ENCODE data around the gene ROCK1.
"Not testable (repeated sequence)": the region's sequence is repeated elsewhere in the genome, so short reads cannot be mapped to it uniquely, and the experiment has no call there.

ROCK1 gene

DNA sequence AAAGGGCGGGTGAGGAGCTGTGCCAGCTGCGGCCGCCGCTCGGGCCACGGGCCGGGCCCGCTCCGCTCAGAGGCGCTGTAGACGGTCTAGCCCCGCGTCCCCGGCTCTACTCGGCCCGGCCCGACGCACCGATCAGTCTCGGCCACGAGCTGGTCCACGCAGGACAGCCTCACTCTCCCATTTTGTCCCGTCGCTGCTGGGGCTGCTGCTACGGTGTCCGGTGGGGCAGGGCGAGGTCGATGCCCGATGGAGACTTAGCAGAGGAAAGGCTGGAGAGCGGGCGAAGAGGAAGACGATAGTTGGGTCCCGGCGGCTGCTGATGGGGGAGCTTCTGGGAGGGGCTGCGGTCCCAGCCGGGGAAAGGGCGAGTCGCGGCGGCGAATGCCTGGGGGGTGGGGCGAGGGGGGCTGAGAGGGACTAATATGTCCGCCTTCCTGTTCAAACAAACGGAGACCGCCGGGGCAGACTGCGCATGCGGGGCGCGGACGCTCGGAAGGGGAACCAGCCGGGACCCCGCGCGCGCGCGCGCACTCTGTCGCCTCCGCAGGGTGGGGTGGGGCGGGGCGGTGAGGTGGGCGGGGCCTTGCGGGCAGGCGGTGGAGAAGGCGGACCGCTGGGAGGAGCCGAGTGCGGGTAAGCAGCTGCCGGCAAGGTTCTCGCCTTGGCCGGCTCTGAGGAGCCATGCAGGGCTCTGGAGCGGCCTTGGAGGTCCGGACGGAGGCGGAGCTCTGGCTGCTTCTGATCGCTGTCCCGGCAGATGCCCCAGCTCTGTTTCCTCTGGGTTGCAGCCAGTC lies at the start of gene ROCK1:
TSS of gene ROCK1 (minus strand) at position 468 of the 794 bp plus-strand sequence. CDS start 903 bp downstream, outside the sequence.
- DNase-seq (ENCODE audit: extremely low read depth in 1 of 2, low read depth in 1 of 2): peak; percentile 98

DNA sequence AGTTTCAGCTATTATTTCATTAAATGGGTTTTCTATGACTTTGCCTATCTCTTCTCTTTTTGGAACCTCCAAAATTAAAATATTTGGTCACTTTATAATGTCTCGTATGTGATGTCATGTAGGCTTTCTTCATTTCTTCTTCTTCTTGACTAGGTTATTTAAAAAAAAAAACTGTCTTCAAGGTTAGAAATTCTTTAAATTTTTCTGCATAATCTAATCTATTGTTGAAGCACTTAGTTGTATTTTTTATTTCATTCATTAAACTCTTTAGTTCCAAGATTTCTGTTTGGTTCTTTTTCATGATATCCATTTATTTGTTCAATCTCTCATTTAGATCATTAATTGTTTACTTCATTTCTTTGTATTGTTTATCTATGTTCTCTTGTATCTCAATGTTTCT lies 43.8 kb upstream of the ROCK1 start:
- DNase-seq (ENCODE audit: extremely low read depth in 1 of 2, low read depth in 1 of 2): no peak

DNA sequence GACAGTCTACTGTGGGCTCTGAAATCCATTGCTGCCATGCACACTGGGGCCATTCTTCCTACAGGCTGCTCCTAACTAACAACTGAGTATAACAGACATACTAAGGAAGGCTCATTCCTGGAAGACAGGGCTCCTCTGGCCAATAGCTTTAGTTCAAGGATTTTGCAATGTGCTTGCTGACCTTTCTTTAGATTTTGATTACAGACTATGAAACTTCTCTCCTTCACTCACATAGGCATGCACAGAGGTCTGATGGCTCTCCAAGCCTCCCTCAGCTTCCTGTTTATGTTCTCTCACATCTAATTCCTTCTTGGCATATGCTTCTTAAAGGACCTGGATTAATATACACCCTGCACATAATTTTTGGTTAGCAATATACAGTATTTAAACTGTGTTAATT lies 34.4 kb upstream of the ROCK1 start:
- DNase-seq (ENCODE audit: extremely low read depth in 1 of 2, low read depth in 1 of 2): no peak

DNA sequence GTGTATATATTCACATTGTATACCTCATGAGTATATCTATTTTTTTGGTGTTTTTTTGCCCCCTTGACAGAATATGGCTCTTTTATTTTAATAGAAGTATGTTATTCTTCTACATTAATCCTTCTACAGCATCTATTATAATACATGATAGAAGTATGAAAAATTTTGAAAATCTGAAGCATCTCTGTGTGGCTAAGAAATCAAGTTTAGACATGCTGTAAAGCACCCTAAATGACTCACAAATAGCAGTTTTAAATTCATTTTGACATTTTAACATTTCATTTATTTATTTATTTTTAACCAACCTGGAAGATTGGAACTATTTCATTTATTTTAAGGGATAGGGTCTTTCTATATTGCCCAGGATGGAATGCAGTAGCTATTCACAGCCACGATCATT lies 33.8 kb upstream of the ROCK1 start:
- DNase-seq (ENCODE audit: extremely low read depth in 1 of 2, low read depth in 1 of 2): no peak

DNA sequence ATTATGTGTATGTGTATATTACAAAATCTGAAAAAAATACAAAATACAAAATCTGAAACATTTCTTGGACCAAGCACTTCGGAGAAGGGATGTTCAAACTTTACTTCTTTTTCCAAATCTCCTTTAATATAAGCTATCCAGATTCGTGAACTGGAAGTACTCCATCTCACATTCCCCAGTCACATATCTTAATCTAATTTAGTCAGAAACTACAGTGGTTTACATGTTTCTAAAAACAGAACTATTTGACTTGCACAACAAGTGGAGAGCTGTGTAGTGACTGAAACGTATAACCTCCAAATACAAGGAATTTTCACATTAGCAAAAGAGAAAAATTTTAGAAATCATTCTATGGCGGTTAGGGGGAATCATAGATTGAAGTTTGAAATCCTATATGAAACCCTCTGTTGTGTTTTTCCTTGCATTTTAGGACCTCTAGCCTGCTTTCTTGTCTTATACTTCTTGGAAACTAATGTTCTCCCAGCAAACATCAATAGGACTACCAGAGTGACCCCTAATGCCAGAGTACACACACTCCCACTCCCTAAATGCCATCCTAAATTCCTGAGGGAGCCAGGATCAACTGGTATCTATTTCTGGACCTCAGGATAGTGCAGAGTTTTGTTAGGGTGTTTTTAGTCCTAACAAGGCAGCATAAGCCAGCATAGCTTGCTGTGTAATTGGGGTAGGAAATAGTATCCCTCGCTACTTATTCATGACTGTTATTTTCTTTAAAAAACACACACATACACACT lies 30.2 kb upstream of the ROCK1 start:
- no peak for DNase-seq (ENCODE audit: extremely low read depth in 1 of 2, low read depth in 1 of 2)

DNA sequence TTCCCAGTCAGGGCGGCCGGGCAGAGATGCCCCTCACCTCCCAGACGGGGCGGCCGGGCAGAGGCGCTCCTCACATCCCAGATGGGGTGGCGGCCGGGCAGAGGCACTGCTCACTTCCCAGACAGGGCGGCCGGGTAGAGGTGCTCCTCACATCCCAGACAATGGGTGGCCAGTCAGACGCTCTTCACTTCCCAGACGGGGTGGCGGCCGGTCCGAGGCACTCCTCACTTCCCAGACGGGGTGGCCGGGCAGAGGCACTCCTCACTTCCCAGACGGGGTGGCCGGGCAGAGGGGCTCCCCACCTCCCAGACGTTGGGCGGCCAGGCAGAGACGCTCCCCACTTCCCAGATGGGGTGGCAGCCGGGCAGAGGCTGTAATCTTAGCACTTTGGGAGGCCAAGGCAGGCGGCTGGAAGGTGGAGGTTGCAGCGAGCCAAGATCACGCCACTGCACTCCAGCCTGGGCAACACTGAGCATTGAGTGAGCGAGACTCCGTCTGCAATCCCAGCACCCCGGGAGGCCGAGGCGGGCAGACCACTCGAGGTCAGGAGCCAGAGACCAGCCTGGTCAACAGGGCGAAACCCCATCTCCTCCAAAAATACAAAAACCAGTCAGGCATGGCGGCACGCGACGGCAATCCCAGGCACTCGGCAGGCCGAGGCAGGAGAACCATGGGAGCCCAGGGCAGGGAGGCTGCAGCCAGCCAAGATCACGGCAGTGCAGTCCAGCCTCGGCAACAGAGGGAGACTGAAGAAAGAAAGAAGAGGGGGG lies 26.3 kb upstream of the ROCK1 start:
- not testable (repeated sequence) for DNase-seq (ENCODE audit: extremely low read depth in 1 of 2, low read depth in 1 of 2)

DNA sequence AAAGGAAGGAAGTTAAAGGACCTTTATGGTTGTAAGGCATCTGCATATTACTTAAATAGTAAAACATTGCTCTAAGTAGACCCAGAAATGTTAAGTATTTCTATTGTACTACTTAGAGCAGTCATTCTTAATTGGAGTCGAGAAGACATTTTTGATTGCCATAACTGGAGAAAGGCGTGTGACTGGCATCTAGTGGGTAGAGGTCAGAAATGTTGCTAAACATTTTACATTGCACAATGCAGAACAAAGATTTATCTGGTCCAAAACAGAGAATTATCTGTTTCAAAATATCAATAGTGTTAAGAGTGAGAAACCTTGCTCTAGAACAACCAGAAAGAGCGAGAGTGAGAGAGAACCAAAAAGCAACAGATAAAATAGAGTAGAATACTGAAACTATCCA lies 23.3 kb upstream of the ROCK1 start:
- DNase-seq (ENCODE audit: extremely low read depth in 1 of 2, low read depth in 1 of 2): no peak

DNA sequence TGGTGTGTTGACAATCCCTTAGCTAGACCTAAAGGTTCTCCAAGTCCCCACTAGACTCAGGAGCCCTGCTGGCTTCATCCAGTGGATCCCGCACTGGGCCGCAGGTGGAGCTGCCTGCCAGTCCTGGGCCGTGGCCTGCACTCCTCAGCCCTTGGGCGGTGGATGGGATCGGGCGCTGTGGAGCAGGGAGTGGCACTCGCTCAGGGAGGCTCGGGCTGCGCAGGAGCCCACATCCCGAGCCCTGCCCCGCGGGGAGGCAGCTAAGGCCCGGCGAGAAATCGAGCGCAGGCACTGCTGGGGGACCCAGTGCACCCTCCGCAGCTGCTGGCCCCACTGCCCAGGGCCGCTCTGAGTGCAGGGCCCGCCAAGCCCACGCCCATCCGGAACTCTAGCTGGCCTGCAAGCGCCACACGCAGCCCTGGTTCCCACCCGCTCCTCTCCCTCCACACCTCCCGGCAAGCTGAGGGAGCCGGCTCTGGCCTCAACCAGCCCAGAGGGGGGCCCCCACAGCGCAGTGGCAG lies 20.8 kb upstream of the ROCK1 start:
- DNase-seq (ENCODE audit: extremely low read depth in 1 of 2, low read depth in 1 of 2): no peak

DNA sequence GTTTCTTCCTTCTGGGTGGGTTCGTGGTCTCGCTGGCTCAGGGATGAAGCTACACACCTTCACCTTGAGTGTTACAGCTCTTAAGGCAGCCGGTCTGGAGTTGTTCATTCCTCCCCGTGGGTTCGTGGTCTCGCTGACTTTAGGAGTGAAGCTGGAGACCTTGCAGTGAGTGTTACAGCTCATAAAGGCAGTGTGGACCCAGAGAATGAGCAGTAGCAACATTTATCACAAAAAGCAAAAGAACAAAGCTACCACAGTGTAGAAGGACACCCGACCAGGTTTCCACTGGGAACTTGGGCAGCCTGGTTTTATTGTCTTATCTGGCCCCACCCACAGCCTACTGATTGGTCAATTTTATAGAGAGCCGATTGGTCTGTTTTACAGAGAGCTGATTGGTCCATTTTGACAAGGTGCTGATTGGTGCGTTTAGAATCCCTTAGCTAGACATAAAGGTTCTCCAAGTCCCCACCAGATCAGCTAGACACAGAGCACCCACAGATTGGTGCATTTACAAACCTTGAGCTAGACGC lies 20.1 kb upstream of the ROCK1 start:
- no peak for DNase-seq (ENCODE audit: extremely low read depth in 1 of 2, low read depth in 1 of 2)

DNA sequence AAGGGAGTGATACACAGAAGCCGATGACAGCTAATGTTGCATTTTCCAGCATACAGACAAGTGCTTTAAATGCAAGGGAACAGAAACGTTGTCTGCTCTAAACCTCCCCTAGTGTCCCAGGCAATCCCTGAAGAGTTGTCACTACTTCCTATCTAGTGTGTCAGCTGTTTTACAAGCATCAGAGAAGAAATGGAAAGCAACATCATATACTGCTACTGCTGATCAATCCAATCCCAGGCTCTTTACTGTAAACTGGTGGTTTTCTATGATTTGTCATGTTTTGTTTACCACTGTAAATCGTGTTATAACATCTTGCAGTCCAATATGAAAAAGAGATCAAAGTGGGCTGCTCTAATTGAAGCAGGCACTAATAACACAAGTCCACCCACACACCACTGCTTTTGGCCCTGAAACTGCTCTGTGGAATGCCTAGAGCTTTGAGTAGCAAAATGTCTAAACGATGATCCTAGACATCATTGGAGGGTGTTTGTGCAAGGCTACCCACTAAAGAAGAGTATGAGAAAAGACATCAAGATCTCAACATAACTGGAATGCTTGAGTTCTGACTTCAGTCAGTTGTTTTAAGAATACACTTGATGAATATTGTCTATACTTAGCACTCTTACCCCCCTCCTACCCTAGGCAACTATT lies 18.1 kb upstream of the ROCK1 start:
- no peak for DNase-seq (ENCODE audit: extremely low read depth in 1 of 2, low read depth in 1 of 2)

DNA sequence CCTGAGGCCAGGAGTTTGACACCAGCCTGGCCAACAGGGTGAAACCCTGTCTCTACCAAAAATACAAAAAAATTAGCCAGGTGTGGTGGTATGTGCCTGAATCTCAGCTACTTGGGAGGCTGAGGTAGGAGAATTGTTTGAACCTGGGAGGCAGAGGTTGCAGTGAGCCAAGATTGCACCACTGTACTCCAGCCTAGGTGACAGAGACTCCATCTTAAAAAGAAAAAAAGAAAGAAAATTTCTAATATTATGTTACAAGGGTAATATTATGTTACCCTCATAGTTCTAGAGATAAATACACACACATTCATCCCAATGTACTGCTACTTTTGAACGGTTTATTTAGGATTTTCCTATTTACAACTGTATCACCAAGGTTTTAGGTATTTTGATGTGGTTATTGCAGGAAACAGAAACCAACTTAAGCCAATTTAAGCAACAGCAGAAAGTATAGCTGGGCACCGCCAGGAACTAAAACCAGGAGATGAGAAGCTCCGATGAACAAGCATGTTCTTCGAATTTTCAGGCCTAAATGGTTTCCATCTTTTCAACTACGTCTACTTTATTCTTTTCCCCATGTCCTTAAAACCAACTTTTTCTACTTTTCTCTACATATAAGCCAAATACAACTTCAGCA lies 11.8 kb upstream of the ROCK1 start:
- no peak for DNase-seq (ENCODE audit: extremely low read depth in 1 of 2, low read depth in 1 of 2)

DNA sequence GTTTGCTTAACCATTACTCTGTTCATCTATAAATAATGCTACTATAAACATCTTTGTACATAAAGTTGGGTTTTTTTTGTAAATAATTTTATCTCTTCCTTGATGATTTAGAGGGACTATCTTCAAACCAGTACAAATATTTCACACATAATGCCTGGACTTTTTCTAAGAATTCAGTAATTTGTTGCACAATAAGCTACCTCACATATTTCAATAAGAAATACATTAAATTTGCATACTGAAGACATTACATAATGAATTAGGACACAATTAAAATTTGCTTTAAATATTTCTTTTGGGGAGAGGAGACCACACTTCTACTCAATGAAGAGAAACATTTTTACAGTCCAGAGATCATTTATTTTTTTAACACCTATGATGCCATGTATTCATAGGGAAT lies 7.2 kb upstream of the ROCK1 start:
- no peak for DNase-seq (ENCODE audit: extremely low read depth in 1 of 2, low read depth in 1 of 2)

DNA sequence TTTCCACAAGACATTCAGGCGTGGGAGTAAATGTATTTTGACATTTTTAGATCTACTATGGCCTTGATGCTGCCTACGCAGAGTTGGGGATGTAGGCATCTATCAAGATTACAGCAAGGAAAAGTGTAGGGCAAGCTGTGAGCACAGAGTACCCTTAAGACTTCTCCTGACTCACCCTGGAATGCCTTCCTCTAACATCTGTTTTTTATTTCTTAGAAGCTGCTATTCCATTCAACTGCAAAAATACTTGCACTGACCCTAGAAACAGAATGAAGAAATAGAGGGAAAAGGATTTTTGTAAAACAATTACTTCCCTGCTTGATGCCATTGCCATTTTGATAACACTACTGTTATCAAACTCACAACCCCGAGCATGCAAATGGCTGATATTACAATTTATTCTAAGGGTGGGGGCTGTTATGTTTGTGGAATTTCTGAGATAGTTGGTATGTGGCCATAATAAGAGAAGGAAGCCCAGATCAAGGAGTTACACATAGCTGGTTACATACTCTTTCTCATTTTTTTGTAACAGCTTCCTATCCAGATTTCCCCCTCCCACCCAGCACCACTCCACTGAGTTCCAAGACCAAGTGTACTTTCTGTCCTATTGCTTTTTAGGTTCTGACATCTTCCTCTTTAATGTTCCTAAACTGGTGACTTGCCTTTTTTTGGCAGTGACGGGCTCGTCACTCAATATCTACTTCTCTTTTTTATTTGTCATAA lies 6.0 kb upstream of the ROCK1 start:
- DNase-seq (ENCODE audit: extremely low read depth in 1 of 2, low read depth in 1 of 2): no peak

DNA sequence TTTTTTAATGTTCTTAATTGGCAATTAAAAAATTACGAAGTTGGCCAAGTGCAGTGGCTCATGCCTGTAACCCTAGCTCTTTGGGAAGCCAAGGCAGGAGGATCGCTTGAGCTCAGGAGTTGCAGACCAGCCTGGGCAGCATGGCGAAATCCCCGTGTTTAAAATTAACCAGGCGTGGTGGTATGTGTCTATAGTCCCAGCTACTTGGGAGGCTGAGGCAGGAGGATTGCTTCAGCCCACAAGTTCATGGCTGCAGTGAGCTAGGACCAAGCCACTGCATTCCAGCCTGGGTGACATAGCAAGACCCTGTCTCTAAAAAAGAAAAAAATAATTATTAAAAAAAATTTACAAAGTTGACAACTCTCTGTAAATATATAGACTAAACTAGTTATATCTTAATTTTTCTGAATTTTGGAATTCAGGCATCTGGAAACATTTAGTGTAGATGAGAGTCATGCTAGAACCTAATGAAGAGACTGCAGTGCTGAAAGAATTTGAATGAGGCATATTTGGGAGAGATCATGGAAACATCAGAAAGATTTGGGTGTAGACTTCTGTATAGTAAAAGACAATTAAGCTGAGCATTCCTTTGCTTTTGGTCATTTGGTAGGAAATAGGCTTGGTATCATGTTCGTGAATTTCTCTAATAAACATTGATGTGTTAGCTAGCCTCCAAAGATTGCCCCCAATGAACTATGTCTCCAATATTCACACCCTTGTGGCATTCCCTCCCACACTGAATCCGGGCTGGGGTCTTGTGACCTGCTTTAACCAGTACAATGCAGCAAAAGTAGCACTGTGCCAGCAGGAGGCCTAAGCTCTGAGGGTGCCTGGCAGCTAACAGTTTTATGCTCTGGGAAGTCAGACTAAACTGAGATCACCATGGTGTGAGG lies 4.2 kb upstream of the ROCK1 start:
- no peak for DNase-seq (ENCODE audit: extremely low read depth in 1 of 2, low read depth in 1 of 2)

DNA sequence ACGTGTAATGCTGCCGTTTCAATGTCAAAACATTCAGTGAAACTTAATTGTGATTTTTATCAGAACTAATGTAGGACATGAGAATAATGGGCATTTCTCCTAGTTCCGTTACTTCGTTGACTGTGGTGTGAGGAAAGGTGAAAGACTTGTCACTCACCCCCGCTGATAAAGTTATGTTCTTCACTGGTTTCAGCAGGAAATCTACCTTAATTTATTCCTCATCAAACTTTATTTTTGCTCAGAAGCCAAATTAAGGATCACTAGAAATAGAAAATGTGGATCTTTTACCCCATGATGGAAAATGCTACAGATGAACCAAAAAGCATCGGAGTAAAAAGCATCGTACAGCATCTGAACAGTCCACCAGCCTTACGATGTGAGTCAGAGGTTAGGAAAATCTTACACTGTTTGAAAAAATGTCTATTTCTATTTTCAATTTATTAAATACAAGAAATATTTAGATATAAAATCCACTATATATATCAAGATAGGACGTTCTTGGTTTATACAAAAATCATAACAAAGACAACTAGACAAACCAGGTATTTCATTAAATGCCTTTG lies 1.0 kb upstream of the ROCK1 start:
- no peak for DNase-seq (ENCODE audit: extremely low read depth in 1 of 2, low read depth in 1 of 2)

DNA sequence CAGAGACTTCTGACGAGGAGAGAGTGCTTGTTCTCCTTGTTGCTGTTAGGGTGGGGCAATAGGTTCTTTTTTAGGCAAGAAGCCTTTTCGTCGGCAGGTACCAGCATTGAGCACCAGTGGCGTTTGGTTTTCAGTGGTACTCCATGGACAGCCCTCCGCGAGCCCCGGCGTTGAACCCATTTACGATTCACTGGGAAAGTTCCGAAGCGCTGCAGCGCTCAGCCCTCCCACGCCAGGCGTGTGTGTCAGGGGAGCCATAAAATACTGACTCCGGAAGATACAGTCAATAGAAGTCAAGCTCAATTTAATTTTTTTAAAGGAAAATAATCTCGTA lies 494 bp upstream of the ROCK1 start:
- DNase-seq (ENCODE audit: extremely low read depth in 1 of 2, low read depth in 1 of 2): peak in 1 of 2 donors; percentile 32

DNA sequence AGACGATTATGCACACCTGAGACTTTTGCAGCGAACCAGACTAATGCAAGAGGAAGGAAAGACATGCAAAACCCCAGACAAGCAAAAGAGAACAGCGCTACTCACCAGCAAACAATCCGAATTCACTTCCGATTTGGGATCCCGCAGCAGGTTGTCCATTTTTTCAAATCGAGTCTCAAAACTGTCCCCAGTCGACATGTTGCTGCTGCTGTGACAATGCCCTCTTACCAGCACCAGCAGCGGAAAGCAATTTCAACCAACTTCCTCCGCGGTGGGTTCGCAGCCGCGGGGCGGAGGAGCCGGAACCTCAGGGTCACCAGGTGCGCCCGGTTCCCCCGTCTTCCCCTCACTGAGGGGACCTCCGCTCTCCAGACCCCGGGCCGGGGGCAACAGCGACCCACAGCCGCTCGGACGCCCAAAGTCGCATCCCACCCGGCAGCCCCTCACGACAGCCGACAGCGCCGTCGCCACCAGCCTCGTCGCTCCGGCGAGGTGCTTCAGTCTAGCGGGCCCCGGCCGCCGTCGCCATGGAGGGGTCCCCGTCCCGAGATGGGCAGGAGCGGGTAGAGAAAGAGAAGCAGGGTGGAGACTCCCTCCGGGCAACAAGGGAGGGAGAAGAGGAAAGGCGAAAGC lies 784 bp downstream of the ROCK1 start:
- DNase-seq (ENCODE audit: extremely low read depth in 1 of 2, low read depth in 1 of 2): peak; percentile 38 to 50

Data from stimulated activated CD8-positive, alpha-beta memory T cell treated with anti-CD3 and anti-CD28 coated beads, Interleukin-7, amount 100 ng/mL, for 48 hours (primary cell).